GM18519 (cell line): Measurements from ENCODE around the gene HSD3B1.
"Not testable (repeated sequence)": the region's sequence is repeated elsewhere in the genome, so short reads cannot be mapped to it uniquely, and the experiment has no call there.

Source experiments
- ATAC-seq: cut with Tn5 transposase; IDR thresholded peaks from one replicate; pipeline ENCODE4 v1.9.1; 2021; ENCODE audit warnings: mild to moderate bottlenecking, moderate library complexity; ENCODE audit not compliant: unreplicated experiment, low FRiP score

The HSD3B1 gene

DNA sequence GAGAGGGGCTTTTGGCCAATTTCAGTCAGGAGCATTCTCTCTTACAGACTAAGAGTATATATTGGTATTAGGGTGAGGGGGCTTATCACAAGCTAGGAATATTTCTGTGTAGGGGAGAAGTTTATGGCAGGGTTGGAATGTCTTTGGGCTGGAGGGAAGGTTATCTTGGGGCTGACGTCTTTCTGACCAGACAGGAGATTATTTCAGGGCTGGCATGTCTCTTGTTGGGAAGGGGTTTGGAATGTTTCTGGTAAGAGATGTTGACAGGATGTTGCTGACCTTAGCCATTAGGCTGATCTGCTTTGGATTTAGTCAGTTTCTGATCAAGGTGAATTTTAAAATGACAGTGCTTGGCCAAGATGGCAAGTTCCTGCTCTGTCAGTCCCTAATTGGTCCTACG, 17.8 kb upstream of the HSD3B1 start:
- no peak for ATAC-seq

- ATAC-seq: no peak
Observed at GRCh38 chr1:119490925-119491324, 16.1 kb upstream of the HSD3B1 start.

- ATAC-seq: no peak
Observed at GRCh38 chr1:119492763-119493162, 14.2 kb upstream of the HSD3B1 start.

DNA sequence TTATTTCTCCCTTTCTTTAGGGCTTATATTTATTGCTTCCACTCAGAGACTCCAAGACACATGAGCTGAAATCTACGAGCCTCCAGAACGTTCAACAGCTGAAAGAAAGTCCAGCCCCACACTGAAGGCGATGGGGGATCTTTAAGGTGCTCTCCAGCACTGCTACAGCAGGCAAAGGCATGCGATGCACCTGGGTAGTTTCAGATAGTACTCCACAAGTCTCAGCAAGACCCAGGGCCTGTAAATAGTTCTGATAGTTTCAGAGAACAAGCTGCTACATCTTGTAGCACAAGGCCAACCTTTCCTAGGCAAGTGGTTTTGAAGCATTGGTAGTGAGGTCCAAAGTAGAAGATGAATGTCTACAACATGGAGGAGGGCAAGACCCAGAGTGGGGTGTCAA, 2.2 kb upstream of the HSD3B1 start:
- no peak for ATAC-seq

GRCh38 chr1:119510046-119510445, 3.0 kb downstream of the HSD3B1 start:
- no peak for ATAC-seq

- ATAC-seq: no peak
Observed at GRCh38 chr1:119515221-119515620, 8.2 kb downstream of the HSD3B1 start.

GRCh38 chr1:119516247-119516646, 9.2 kb downstream of the HSD3B1 start:
- no peak for ATAC-seq

- ATAC-seq: no peak
Observed at GRCh38 chr1:119516680-119517079, 9.7 kb downstream of the HSD3B1 start.

DNA sequence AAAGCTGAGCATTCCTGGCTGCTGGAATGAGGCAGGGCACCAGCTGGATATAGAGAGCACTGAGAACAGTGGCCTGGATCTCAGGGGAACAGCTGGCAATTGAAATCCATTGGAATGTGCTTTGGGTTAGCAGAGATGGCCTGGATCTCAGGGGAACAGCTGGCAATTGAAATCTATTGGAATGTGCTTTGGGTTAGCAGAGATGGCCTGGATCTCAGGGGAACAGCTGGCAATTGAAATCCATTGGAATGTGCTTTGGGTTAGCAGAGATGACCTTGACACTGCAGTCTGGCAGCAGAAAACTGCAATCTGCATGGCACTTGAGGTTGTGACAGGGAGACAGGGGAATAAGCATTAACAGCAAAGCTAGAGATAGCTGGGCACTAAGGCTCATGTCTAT, 10.7 kb downstream of the HSD3B1 start:
- ATAC-seq: not testable (repeated sequence)

- ATAC-seq: no peak
Observed at GRCh38 chr1:119531606-119532323, 24.8 kb downstream of the HSD3B1 start.

GRCh38 chr1:119532324-119532910, 25.4 kb downstream of the HSD3B1 start:
- ATAC-seq: no peak

DNA sequence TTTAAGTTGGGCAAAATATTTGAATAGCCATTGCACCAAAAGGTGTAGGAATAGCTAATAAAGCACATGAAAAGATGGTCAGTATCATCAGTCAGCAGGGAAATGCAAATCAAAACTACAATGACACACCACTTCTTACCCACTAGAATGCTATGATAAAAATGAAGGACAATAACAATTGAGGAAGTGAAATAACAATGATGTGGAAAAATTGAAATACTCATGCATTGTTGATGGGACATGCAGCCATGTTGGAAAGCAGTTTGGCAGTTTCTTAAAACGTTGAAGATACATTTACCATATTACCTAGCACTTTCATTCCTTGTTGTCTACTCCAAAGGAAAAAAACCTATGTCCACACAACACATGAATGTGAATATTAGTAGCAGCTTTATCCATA, 28.4 kb downstream of the HSD3B1 start:
- no peak for ATAC-seq

- ATAC-seq: no peak
Observed at GRCh38 chr1:119537966-119538365, 31.0 kb downstream of the HSD3B1 start.

- no peak for ATAC-seq
Observed at GRCh38 chr1:119539636-119540035, 32.6 kb downstream of the HSD3B1 start.

- ATAC-seq: no peak
Observed at GRCh38 chr1:119541389-119541788, 34.4 kb downstream of the HSD3B1 start.

- ATAC-seq: no peak
Observed at GRCh38 chr1:119542492-119542946, 35.5 kb downstream of the HSD3B1 start.

- no peak for ATAC-seq
Observed at GRCh38 chr1:119544165-119544762, 37.3 kb downstream of the HSD3B1 start.

DNA sequence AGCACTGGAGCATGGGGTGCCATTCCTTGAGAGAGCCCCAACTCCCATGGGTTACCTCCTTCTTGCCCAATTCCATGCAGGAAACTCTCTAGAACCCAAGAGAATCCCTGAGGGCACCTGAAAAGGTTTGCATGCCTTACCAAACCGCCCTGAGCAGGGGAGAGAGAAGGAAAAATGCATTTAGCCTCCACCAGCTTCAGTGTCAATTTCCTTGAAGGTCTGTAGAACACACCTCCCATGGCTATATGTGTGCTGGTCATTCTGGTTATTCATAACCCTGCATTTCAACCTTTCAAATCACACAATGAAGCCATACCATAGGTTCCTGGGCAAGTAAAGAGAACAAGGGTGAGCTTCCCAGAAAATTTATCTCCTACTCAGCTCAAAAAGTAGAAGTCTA, 39.6 kb downstream of the HSD3B1 start:
- no peak for ATAC-seq

GRCh38 chr1:119547306-119547705, 40.3 kb downstream of the HSD3B1 start:
- ATAC-seq: no peak

DNA sequence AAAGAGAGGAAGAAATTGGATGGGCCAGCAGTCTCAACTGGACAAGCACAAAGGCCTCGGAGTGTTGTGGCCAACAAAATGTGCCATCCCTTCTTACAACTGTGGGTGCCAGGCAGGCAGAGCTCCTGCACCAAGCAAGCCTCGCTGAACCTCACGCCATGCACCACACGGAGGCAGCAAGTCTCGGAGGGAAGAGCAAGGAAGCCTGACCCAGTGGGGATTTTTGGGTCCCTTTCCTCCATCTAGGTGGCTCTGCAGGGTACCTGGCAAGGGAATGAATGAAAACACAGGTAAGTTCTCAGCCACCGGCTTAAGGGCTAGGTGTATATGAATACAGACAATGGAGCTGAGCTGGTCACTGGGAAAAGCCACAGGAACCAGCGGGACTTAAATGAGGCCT, 40.8 kb downstream of the HSD3B1 start:
- ATAC-seq: no peak

GRCh38 chr1:119549719-119550132, 42.7 kb downstream of the HSD3B1 start:
- peak; percentile 53 for ATAC-seq

GRCh38 chr1:119550381-119550780, 43.4 kb downstream of the HSD3B1 start:
- ATAC-seq: no peak
